Cardiac fibroblast (primary cell): ENCODE measurements around the gene DMC1.

Experiments used
- DNase-seq, 2 donors: peaks; one replicate each; pipeline versions ENCODE4 v3.0.0 to v3.0.0-alpha.2; 2010; ENCODE audit warnings: low read depth in 2 of 2
- H3K4me3 ChIP-seq, 2 donors: replicated peaks in 1 of 2; 1 replicate in 1 of 2; 2 replicates in 1 of 2; pipeline ENCODE4 v1.5.1; 2011; ENCODE audit warnings: low read depth in 2 of 2, low read length in 2 of 2, mild to moderate bottlenecking in 2 of 2, moderate library complexity in 1 of 2
- TF ChIP-seq, protein P1 (sequence below): IDR thresholded peaks from one replicate; pipeline ENCODE4 v1.5.1; 2011; ENCODE audit warnings: low read depth, mild to moderate bottlenecking, low read length, inconsistent platforms

Gene DMC1

GRCh38 chr22:38531251-38531938, 38.6 kb downstream of the DMC1 start:
- no peak overlapping the region for H3K4me3 ChIP-seq
- TF ChIP-seq, protein P1, sequence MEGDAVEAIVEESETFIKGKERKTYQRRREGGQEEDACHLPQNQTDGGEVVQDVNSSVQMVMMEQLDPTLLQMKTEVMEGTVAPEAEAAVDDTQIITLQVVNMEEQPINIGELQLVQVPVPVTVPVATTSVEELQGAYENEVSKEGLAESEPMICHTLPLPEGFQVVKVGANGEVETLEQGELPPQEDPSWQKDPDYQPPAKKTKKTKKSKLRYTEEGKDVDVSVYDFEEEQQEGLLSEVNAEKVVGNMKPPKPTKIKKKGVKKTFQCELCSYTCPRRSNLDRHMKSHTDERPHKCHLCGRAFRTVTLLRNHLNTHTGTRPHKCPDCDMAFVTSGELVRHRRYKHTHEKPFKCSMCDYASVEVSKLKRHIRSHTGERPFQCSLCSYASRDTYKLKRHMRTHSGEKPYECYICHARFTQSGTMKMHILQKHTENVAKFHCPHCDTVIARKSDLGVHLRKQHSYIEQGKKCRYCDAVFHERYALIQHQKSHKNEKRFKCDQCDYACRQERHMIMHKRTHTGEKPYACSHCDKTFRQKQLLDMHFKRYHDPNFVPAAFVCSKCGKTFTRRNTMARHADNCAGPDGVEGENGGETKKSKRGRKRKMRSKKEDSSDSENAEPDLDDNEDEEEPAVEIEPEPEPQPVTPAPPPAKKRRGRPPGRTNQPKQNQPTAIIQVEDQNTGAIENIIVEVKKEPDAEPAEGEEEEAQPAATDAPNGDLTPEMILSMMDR = no peak
- peak in 1 of 2 donors; percentile 11 for DNase-seq

DNA sequence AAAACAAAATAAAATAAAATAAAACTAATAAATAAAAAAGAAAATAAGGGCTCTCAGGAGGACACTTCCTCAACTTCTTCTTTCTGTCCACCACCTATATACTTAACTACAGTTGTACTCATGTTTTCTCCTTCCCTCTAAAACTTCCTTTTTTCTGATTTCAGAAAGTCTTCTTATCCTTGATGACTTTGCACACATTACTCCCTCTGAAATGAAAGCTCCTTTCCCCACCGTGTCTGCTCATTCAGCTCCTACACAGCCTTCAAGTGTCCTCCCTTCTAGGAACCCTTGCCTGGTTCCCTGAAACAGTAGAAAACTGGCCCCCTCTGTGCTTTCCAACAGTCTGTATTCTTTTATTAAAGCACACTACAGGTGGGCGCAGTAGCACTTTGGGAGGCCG, 45.6 kb downstream of the DMC1 start:
- H3K4me3 ChIP-seq = no peak overlapping the region
- no peak for DNase-seq
- TF ChIP-seq, protein P1 = no peak

GRCh38 chr22:38523479-38523878, 46.5 kb downstream of the DMC1 start:
- TF ChIP-seq, protein P1 = no peak
- DNase-seq = no peak
- H3K4me3 ChIP-seq = no peak overlapping the region

GRCh38 chr22:38523029-38523428, 47.0 kb downstream of the DMC1 start:
- TF ChIP-seq, protein P1 = no peak
- no peak for DNase-seq
- no peak overlapping the region for H3K4me3 ChIP-seq

DNA sequence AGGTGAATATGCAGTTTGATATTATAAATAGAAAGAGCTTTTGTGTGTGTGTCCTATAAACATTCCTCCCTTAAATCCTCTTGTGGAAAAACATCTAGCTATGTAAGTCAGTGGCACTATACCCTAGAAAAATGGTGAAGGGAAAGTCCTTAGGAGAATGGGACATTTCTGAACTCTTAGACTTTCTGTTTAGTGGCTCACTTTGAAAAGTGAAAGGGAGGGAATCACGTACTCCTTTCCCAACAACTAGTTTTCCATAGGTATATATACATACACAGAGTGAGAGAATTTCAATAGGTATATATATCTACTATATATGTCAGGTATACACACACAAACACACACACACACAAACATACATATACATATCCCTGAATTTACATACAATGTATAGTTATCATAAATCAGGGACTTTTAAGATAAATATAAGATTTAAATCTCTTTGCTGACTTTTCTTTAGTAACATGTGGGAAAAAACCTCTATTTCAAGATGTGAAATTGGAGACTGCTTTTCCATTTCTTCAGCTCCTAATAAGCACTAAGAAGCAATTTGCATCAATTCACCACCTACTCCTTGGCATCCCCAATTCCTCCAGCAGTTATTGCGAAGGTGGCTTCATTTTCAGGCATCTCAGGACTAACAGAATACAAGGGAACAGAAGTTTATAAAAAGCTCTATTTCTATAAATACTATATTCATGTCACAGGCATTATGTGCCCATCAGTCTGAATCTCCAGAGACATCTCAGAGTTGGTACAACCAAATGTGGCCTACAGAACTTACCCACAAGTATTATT, 50.3 kb downstream of the DMC1 start:
- no peak for DNase-seq

GRCh38 chr22:38518620-38519019, 51.4 kb downstream of the DMC1 start:
- TF ChIP-seq, protein P1 = no peak

More for the DNA sequence above, 50.3 kb downstream of the DMC1 start:
- no peak overlapping the region for H3K4me3 ChIP-seq
- TF ChIP-seq, protein P1 = no peak

More at GRCh38 chr22:38518620-38519019, 51.4 kb downstream of the DMC1 start:
- no peak overlapping the region for H3K4me3 ChIP-seq
- DNase-seq = no peak
